ENCODE data around the gene MPL. TPM values are rescaled to one million over a fixed set of nuclear protein-coding genes. Genes with fewer than 3 reads are reported as not detected.
A peak's percentile ranks its signal among the peaks of the same experiment; 100 is the strongest.

The MPL gene
- total and polyA plus RNA-seq, 7 donors = not detected

DNA sequence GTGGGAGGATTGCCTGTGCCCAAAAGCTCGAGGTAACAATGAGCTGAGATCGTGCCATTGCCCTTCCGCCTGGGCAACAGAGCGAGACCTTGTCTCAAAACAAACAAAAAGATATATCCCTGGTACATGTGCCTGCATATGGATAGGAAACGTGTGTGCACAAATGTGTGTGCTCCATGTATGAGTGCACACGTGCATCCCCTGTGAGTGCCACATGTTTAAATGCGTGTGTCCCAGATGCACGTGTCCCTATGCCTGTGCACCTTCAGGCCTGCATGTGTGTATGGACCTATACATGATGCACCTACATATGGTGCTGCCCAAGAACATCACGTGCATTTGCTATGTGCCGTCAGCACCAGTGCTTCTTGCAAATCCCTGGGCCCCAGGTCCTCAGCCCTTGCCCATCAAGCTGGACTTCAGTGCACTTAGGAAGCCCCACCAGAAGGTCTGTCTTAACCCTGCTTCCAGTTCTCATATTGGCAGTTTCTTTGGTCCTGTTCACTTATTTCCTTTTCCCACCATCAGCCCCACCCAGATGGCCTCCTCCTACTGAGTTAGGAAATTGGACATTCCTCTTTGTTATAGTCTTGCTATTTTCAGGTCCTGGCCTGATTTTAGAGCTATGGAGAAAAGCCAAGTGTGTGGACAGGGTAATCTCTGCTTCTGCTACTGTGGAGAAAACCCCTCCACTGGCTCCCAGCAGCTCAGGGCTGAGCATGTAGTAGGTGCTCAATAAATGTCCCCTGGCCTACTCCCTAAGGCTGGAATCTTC, 21.5 kb upstream of the MPL start:
- peak; percentile 18 for DNase-seq
- Histone ChIP-seq H3K4me3 (no peak overlapping the region), H3K27ac (no peak overlapping the region), H3K27me3 (no peaks in the 10 kb centered on the region), H3K36me3 (no peaks in the 10 kb centered on the region), H3K9me3 (no peaks in the 10 kb centered on the region), H3K4me1 (no peaks in the 10 kb centered on the region)
- intact Hi-C loops (cut with DNase I) = no loop called here
- no peak for TF ChIP-seq CTCF (IDR thresholded peaks at IDR 0.05)
- no peak for TF ChIP-seq POLR2AphosphoS5 (IDR thresholded peaks at IDR 0.05)
- no peak for TF ChIP-seq POLR2A (IDR thresholded peaks at IDR 0.05)
- no peak for TF ChIP-seq EP300 (IDR thresholded peaks at IDR 0.05)
- WGBS, 2 donors = 92 to 93% methylated on average over 10 of the region's 10 CpGs

GRCh38 chr1:43316738-43317520, 20.7 kb upstream of the MPL start:
- peak; percentile 60 for DNase-seq
- H3K27me3 ChIP-seq = no peaks in the 10 kb centered on the region
- no peaks in the 10 kb centered on the region for H3K36me3 ChIP-seq
- no peak for TF ChIP-seq EP300 (IDR thresholded peaks at IDR 0.05)
- TF ChIP-seq POLR2AphosphoS5 (IDR thresholded peaks at IDR 0.05) = no peak
- TF ChIP-seq POLR2A (IDR thresholded peaks at IDR 0.05) = no peak
- no peak for TF ChIP-seq CTCF (IDR thresholded peaks at IDR 0.05)
- H3K4me3 ChIP-seq = no peak overlapping the region
- H3K4me1 ChIP-seq = no peaks in the 10 kb centered on the region
- no peak overlapping the region for H3K27ac ChIP-seq
- no peaks in the 10 kb centered on the region for H3K9me3 ChIP-seq
- intact Hi-C loops (cut with DNase I) = no loop called here
- 91 to 93% methylated on average over 16 of the region's 16 CpGs for WGBS, 2 donors

- Histone ChIP-seq H3K4me3 (no peak overlapping the region), H3K27ac (no peak overlapping the region), H3K4me1 (no peaks in the 10 kb centered on the region), H3K27me3 (no peaks in the 10 kb centered on the region), H3K36me3 (no peaks in the 10 kb centered on the region), H3K9me3 (no peaks in the 10 kb centered on the region)
- TF ChIP-seq CTCF (IDR thresholded peaks at IDR 0.05) (no peak), POLR2AphosphoS5 (IDR thresholded peaks at IDR 0.05) (no peak), EP300 (IDR thresholded peaks at IDR 0.05) (no peak), POLR2A (IDR thresholded peaks at IDR 0.05) (no peak)
- peak; percentile 54 for DNase-seq
- 91 to 92% methylated on average over 15 of the region's 15 CpGs for WGBS, 2 donors
- intact Hi-C loops (cut with DNase I) = no loop called here
Measured at GRCh38 chr1:43317817-43318471, 19.7 kb upstream of the MPL start.

DNA sequence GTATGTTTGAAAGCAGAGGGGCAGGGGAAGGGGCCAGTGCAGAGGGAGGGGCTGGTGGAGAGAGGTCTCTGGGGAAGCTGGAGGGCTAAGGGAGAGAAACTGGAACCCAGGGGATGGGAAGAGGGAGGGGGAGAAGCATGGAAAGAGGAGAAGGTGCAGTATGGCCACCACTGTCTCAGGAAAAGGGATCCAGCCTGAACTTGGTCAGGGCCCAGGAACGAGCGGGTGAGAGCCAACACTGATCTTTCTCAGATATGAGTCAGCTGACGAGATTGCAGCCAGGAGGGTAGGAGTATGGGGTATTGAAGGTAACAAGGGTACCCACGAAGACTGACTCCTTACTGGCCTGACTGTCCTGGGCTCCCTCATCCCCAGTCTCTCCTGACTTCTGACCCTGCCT, 18.8 kb upstream of the MPL start:
- 87% methylated on average over 4 of the region's 4 CpGs for WGBS, 2 donors
- intact Hi-C loops (cut with DNase I) = no loop called here
- Histone ChIP-seq H3K27ac (no peak overlapping the region), H3K27me3 (no peaks in the 10 kb centered on the region), H3K9me3 (no peaks in the 10 kb centered on the region), H3K4me1 (no peaks in the 10 kb centered on the region), H3K36me3 (no peaks in the 10 kb centered on the region), H3K4me3 (no peak overlapping the region)
- DNase-seq = peak; percentile 28
- TF ChIP-seq POLR2AphosphoS5 (IDR thresholded peaks at IDR 0.05) (no peak), CTCF (IDR thresholded peaks at IDR 0.05) (no peak), EP300 (IDR thresholded peaks at IDR 0.05) (no peak), POLR2A (IDR thresholded peaks at IDR 0.05) (no peak)
